GM13977 (cell line): Measurements from ENCODE around the gene PSMG3.

Source experiments
- DNase-seq: peaks from one replicate; pipeline ENCODE4 v3.0.0; 2012; ENCODE audit warnings: low spot score
- CTCF ChIP-seq: IDR thresholded peaks from 2 replicates; pipeline ENCODE4 v1.5.1; 2012; ENCODE audit warnings: mild to moderate bottlenecking, control low read depth; ENCODE audit not compliant: insufficient read depth; ENCODE audit errors: extremely low read depth, missing control alignments
- in situ Hi-C: fragments of 300-500 bp; cut with MboI; formaldehyde crosslinking; loops from one replicate; pipeline ENCODE4 v1.12.0; 2022; ENCODE audit warnings: low sequenced_read_pairs, low pct_unique_long_range_greater_than_20kb, mixed read lengths, inconsistent platforms; ENCODE audit not compliant: unreplicated experiment

The PSMG3 gene

DNA sequence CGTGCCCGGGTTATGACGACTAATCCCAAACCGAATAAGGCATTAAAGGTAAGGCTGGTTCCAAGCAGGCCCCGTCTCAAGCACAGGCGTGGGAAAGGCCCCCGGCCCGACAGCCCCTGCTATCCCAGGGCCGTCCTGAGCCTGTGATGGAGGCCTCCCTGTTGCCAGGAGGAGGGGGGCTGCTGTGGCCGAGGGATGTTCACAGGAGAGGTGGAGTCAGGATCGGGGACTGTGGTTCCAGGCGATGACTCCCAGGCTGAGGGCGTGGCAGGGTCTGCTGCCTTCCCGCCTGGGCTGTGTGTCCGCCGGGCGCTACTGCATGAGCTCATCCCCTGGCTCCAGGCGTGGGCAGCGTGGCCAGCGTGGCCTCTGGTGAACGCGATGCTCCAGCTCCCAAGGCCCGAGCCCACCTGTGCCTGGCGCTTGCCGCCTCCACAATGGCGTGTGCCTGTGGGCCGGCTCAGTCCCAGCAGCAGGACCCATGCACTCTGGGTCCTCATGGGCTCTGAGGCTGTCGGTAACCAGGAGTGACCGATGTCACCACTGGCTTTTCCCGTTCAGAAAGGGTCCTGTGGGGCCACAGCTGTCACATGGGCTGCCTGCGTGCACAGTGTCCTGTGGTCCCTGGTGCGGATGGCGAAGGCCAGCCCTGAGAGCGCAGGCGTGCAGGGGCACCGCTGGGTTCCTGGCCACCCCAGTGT is 30.5 kb downstream of the PSMG3 start:
- no peak for DNase-seq
- no peak for TF ChIP-seq CTCF
- in situ Hi-C loops, result no loop called here

DNA sequence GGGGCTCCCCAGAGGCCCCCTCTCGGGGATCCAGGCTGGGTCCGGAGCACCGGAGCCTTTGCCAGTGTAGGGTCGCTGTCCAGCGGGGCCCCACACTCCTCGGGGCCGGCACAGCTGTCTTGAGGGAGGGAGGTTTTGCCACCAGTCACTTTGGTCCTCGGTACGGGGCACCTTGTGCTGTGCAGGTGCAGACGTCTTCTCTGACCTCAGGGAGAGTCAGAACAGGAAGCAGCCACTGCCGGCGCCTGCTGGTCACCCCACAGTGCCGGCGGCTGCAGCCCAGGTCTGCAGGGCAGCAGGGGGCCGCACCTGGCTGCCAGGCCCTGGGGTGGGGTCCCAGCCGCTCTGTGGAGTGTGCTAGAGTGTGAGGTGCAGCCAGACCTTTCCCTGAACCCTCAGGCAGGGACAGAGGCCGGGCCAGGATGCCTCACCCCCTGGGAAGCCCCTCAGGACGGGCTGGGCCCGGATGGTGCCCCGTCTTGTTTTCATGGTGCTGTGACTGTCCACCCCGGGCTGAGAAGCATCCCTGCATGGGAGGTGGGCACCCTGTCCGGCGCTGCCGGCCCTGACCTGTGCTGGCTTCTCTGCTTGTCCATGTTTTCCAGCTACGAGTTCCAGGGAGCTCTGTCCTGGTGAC is 31.2 kb downstream of the PSMG3 start:
- no peak for DNase-seq
- TF ChIP-seq CTCF, result no peak
- in situ Hi-C loops, result no loop called here

DNA sequence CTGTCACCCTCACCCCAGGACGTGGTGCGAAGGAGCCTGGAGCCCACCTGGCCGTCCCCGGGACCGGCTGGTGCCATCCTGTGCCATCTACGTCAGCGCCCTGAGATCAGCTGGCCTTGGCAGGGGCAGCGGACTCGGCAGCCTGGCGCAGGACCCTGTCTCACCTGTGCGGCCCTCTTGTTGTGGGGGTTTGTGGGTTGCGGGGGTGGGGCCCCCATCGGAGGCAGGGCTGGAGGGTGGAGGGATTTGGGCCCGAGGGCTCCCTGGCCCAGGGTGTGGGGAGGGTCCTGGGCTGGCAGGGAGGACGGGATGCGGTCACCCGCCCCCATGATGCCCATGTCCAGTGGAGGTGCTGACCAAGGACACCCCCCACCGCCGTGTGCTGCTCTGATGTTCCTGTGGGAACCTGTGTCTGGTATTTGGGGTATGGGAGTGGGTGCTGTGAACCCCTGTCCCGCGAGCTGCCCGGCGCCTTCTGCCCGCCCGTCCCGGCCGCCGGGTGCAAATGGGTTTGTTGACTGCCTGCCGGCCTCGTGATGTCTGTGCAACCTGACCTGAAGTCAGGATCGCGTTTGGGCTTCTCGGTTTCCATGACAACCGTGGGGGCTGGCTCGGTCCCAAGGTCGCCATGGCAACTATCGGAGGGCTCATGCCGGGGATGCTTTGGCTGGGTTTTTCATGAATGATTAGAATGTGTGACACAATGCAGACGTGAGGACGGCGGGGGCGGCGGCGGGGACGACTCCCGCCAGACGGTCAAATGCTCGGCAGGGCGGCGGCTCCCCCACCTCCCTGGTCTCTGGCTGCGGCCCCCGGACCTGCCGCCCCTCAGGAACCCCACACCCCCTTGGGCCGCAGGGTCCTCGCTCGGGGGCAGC is 32.1 kb downstream of the PSMG3 start:
- in situ Hi-C loops, result no loop called here
- TF ChIP-seq CTCF, result no peak
- no peak for DNase-seq

- TF ChIP-seq CTCF, result no peak
- DNase-seq, result no peak
- in situ Hi-C loops, result no loop called here
Observed at GRCh38 chr7:1536743-1537534, 32.9 kb downstream of the PSMG3 start.

- TF ChIP-seq CTCF, result no peak
- DNase-seq, result no peak
- in situ Hi-C loops, result no loop called here
Observed at GRCh38 chr7:1536455-1536742, 33.4 kb downstream of the PSMG3 start.
